AG09309 (cell line): Measurements from ENCODE around the gene RBM10.

Experiments used
- DNase-seq: peaks from one replicate; pipeline ENCODE4 v3.0.0-alpha.2; 2010; ENCODE audit warnings: low read depth
- H3K4me3 ChIP-seq: 2 replicates; pipeline ENCODE4 v1.5.1; 2011; ENCODE audit warnings: mild to moderate bottlenecking, low read depth, low read length, moderate library complexity; ENCODE audit not compliant: control insufficient read depth
- TF ChIP-seq, protein P1 (sequence below): IDR thresholded peaks from 2 replicates; pipeline ENCODE4 v1.5.1; 2011; ENCODE audit warnings: mild to moderate bottlenecking, low read depth, low read length, inconsistent platforms; ENCODE audit not compliant: insufficient read depth, control insufficient read depth; ENCODE audit errors: missing control alignments

Gene RBM10

GRCh38 chrX:47166126-47166525 is 21.1 kb downstream of the RBM10 start:
- no peak for DNase-seq
- TF ChIP-seq, protein P1, sequence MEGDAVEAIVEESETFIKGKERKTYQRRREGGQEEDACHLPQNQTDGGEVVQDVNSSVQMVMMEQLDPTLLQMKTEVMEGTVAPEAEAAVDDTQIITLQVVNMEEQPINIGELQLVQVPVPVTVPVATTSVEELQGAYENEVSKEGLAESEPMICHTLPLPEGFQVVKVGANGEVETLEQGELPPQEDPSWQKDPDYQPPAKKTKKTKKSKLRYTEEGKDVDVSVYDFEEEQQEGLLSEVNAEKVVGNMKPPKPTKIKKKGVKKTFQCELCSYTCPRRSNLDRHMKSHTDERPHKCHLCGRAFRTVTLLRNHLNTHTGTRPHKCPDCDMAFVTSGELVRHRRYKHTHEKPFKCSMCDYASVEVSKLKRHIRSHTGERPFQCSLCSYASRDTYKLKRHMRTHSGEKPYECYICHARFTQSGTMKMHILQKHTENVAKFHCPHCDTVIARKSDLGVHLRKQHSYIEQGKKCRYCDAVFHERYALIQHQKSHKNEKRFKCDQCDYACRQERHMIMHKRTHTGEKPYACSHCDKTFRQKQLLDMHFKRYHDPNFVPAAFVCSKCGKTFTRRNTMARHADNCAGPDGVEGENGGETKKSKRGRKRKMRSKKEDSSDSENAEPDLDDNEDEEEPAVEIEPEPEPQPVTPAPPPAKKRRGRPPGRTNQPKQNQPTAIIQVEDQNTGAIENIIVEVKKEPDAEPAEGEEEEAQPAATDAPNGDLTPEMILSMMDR = no peak
- no peak overlapping the region for H3K4me3 ChIP-seq

GRCh38 chrX:47168495-47169073 is 23.6 kb downstream of the RBM10 start:
- TF ChIP-seq, protein P1 = no peak
- DNase-seq = no peak
- no peak overlapping the region for H3K4me3 ChIP-seq

- no peak overlapping the region for H3K4me3 ChIP-seq
- DNase-seq = no peak
- TF ChIP-seq, protein P1 = no peak
These were observed 24.3 kb downstream of the RBM10 start for GRCh38 chrX:47169273-47169672.

DNA sequence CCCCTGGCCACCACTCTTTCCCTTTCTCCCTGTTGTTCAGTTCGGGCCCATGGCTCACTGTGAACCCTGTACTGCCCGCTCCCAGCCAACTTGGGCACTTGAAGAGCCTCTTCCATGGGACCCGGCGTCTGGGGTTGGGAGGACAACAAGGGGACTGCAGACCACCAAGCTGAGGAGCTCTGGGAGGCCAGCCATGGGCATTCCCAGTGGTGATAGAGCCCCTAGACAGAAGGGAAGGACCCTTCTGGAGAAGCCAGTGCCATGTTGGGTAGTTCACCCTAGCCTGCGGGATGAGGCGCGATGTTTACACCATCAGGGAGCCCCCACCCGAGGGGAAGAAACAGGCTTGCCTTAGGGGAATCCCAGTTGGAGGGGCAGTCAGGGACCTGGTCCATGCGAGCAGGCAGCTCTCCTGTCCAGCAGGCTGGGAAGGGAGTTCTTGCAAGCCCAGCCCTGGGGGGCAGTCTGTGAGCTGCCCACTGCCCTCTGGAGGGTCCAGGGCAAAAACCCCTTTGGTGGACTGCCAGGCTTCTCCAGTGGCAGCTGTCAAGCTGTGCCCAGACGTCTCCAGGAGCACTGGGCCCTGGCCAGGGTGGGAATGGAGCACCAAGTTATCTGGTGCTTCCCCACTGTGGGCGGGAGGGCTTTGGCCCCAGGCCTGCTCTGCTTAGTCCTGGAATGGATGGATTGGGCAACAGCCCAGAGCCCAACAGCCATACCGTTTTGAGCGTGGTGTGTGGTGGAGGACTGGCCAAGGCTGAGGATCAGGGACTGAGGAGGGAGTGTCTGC is 24.9 kb downstream of the RBM10 start:
- TF ChIP-seq, protein P1 = no peak
- no peak overlapping the region for H3K4me3 ChIP-seq
- peak; percentile 8 for DNase-seq

- H3K4me3 ChIP-seq = no peak overlapping the region
- TF ChIP-seq, protein P1 = no peak
- no peak for DNase-seq
These were observed 26.1 kb downstream of the RBM10 start for GRCh38 chrX:47170861-47171692.

DNA sequence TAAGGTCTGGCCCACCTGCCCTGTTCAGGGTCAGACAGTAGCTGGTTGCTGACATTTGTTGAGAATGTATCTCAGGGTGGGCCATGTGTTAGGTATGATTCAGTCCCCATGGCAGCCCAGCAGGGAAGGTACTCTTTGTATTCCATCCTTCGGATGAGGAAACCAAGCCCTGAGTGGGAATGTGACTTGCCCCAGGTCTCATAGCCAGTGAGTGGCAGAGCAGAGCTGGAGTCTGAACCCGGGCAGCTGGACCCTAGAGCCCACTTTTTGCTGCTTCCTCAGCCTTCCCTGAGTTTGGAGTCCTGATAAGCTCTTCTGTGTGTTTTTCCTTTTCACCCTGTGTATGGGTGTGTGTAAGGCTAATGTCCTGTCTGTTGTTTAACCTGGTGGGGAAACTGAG is 27.0 kb downstream of the RBM10 start:
- H3K4me3 ChIP-seq = no peak overlapping the region
- TF ChIP-seq, protein P1 = no peak
- DNase-seq = no peak
